AG04449 (cell line): ENCODE results near the gene UBFD1.

ENCODE experiments used
- CTCF ChIA-PET: fragments of 350-600 bp; formaldehyde crosslinking; extraction: SDS; loops from one replicate; lab custom pipeline; 2021; ENCODE audit warnings: antibody characterized with exemption; lab: Yijun Ruan, JAX
- POLR2A ChIA-PET: fragments of 400-600, 350-600 bp; formaldehyde crosslinking; extraction: SDS; loops from one replicate; lab custom pipeline; 2020; ENCODE audit warnings: antibody characterized with exemption, inconsistent platforms; lab: Yijun Ruan, JAX
- DNase-seq: peaks from one replicate; pipeline ENCODE4 v3.0.0-alpha.2; 2010; ENCODE audit warnings: low read depth, low spot score
- H3K4me3 ChIP-seq: 2 replicates; pipeline ENCODE4 v1.5.1; 2011; ENCODE audit warnings: low read depth, mild to moderate bottlenecking, control low read depth, low read length
- TF ChIP-seq, protein P1 (sequence below): IDR thresholded peaks from one replicate; pipeline ENCODE4 v1.5.1; 2011; ENCODE audit warnings: mild to moderate bottlenecking, moderate library complexity, low read length, control low read depth, inconsistent platforms; ENCODE audit not compliant: insufficient read depth; ENCODE audit errors: missing control alignments

The UBFD1 gene

DNA sequence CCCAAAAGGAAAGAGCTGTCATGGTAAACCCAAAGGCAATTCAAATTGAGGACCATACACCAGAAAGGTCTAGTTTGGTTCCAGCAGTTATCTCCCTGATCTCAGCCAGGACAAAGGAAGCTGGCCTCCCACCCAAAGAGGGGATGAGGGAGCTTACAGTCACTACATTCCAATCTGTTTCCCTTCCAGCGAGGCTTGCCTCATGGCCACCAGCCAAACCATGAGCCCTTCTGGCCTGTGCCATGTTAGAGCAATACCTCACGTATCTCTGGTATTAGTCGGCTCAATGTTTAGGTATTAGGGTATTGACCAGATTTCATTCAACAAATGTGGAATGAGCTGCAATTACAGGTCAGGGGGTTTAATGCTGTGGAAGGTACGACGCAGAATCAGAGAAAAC is 30.2 kb downstream of the UBFD1 start:
- ChIA-PET CTCF (interaction anchor here (1.0 to 2.3 kb wide), 2 partner anchors 10 to 32 kb away, joined by 4 to 23 read pairs; partner anchors contain the start of gene NDUFAB1), POLR2A (interaction anchor here (0.8 to 1.0 kb wide), 2 partner anchors 13 to 30 kb away, joined by 3 to 6 read pairs; partner anchors contain the start of genes EARS2 and UBFD1)
- TF ChIP-seq, protein P1, sequence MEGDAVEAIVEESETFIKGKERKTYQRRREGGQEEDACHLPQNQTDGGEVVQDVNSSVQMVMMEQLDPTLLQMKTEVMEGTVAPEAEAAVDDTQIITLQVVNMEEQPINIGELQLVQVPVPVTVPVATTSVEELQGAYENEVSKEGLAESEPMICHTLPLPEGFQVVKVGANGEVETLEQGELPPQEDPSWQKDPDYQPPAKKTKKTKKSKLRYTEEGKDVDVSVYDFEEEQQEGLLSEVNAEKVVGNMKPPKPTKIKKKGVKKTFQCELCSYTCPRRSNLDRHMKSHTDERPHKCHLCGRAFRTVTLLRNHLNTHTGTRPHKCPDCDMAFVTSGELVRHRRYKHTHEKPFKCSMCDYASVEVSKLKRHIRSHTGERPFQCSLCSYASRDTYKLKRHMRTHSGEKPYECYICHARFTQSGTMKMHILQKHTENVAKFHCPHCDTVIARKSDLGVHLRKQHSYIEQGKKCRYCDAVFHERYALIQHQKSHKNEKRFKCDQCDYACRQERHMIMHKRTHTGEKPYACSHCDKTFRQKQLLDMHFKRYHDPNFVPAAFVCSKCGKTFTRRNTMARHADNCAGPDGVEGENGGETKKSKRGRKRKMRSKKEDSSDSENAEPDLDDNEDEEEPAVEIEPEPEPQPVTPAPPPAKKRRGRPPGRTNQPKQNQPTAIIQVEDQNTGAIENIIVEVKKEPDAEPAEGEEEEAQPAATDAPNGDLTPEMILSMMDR: no peak
- no peak overlapping the region for H3K4me3 ChIP-seq
- DNase-seq: peak; percentile 73

DNA sequence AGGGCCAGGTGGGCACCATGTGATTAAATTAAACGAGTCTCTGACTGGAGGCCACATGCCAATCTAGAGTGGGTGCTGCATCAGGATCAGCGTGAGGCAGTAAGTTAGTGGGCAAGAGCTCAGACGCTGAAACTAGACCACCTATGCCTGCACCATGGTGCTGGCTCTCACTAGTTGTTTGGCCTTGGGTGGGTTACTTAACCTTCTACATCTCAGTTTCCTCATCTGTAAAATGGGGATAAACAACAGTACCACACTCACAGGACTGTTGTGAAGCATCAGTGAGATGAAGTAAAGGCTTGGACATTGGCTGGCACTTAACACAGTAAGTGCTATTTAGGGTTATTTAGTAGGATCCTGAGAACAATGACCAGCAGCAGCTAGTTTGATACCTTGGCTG is 32.7 kb downstream of the UBFD1 start:
- DNase-seq: no peak
- ChIA-PET CTCF (no interaction called here), POLR2A (no interaction called here)
- no peak overlapping the region for H3K4me3 ChIP-seq
- TF ChIP-seq, protein P1: no peak

DNA sequence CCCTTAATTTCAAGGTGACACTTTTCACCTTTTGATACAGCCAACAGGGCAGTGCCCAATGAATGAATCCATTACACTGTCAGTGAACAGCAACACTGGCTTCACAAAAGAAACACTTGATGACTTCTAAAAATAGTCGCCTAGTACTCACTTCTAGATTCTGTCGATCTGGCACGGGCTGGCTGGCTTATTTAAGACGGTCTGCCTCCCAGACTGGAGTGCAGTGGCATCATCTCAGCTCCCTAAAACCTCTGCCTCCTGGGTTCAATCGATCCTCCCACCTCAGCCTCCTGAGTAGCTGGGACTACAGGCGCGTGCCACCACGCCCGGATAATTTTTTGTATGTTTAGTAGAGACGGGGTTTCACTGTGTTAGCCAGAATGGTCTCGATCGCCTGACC is 36.7 kb downstream of the UBFD1 start:
- no peak overlapping the region for H3K4me3 ChIP-seq
- no peak for DNase-seq
- ChIA-PET POLR2A (no interaction called here), CTCF (interaction anchor here (1.2 kb wide), 1 partner anchor 37 kb away, joined by 3 read pairs; the partner anchor contains the start of genes EARS2 and UBFD1)
- TF ChIP-seq, protein P1: no peak

DNA sequence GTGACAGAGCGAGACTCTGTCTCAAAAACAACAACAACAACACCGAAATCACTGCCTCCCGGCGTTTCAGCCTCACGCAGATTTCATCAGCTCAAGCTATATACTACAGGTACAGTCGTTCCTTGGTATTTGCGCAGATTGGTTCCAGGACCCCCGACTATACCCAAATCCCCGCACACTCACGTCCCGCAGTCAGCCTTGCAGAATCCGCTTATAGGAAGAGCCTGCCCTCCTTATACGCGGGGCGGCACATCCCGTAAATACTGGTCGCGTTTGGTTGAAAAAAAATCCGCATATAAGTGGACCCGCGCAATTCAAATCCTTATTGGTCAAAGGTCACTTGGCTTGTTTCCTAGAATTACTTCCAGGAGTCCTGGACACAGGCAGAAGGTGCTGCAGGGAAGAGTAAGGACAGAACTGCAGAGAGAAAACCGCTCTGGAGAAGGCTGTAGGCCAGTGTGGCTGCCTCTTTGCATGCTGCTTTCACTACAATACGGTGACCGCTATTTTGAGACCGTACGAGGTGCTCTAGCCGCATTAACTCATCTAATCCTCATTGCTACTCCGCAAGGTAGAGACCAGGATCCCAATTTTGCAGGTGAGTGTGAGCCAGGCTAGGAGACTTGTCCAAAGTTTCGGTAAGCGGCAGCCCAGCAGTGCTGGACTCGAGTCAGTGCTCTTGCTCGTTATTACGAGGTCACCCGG is 37.9 kb downstream of the UBFD1 start:
- DNase-seq: no peak
- TF ChIP-seq, protein P1: no peak
- ChIA-PET CTCF (interaction anchor here (0.9 to 3.0 kb wide), 6 partner anchors 7 to 55 kb away, joined by 3 to 18 read pairs (median 4); partner anchors contain the start of genes EARS2 and UBFD1), POLR2A (no interaction called here)
- peak overlapping the region; percentile 95 for H3K4me3 ChIP-seq

DNA sequence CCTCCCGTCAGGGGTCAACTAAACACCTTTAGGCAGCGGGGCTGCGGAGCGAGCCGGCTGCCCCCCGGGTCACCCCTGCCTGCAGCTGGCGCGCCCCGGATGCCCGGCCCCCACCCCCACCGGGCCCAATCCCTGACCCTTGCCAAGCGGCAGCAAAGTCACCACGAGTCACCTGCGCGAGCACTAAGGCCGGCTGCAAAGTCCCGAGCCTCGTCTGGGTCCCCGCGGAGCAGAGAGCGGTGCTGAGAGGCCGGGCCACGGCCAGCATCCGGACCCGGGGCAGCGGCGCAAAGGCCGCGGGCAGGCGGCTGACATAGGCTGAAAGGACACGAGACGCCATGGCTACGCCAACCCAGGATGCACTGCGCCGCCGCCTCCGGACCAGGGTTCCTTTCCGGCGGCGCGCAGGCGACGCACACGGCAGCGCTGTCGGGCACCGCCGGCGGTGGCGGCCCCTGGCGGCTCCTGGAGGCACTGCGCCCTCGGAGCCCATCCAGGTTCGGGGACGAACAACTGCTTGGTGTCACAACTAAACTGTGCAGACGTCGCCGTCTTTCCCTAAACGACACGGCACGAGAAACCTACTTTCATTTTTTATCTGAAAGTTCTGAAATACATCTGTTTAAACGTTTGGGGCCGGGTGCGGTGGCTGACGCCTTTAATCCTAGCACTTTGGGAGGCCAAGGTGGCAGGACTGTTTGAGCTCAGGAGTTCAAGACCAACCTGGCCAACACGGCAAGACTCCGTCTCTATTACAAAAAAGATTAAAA is 38.6 kb downstream of the UBFD1 start, which contains the start of gene NDUFAB1:
Gene NDUFAB1, minus strand, starts transcription at position 366 of the 770 bp plus-strand sequence. Its CDS starts 26 bp downstream, at position 340.
- no peak for DNase-seq
- POLR2A ChIA-PET: no interaction called here
- CTCF ChIA-PET: interaction anchor here (0.5 to 3.3 kb wide), 27 partner anchors 8 to 983 kb away, joined by 3 to 25 read pairs (median 5); partner anchors contain the start of genes DCTN5, EARS2, PALB2 and UBFD1
- peak within 1 kb of the TSS; percentile 95 for H3K4me3 ChIP-seq
- TF ChIP-seq, protein P1: peak; percentile 88
